ENCODE results near the gene GRK3.

Gene GRK3

GRCh38 chr22:25628494-25628893, 64.0 kb downstream of the GRK3 start:
- no peak for DNase-seq (ENCODE audit: low read depth)
- no peak overlapping the region for H3K4me3 ChIP-seq (ENCODE audit: low read depth, low read length)
- TF ChIP-seq CTCF (IDR thresholded peaks at IDR 0.05; ENCODE audit: low read depth, low read length): no peak
- TF ChIP-seq MAX (IDR thresholded peaks at IDR 0.05; ENCODE audit: low read depth, low read length): no peak
- TF ChIP-seq MYC (IDR thresholded peaks at IDR 0.05; ENCODE audit: low read depth, low read length): no peak
- no peak for TF ChIP-seq POLR2A (IDR thresholded peaks at IDR 0.05; ENCODE audit: extremely low read depth, insufficient read length)

GRCh38 chr22:25629613-25630012, 65.1 kb downstream of the GRK3 start:
- no peak for DNase-seq (ENCODE audit: low read depth)
- TF ChIP-seq CTCF (IDR thresholded peaks at IDR 0.05; ENCODE audit: low read depth, low read length) (no peak), MYC (IDR thresholded peaks at IDR 0.05; ENCODE audit: low read depth, low read length) (no peak), POLR2A (IDR thresholded peaks at IDR 0.05; ENCODE audit: extremely low read depth, insufficient read length) (no peak), MAX (IDR thresholded peaks at IDR 0.05; ENCODE audit: low read depth, low read length) (no peak)
- no peak overlapping the region for H3K4me3 ChIP-seq (ENCODE audit: low read depth, low read length)

GRCh38 chr22:25630447-25630846, 66.0 kb downstream of the GRK3 start:
- no peak for DNase-seq (ENCODE audit: low read depth)
- H3K4me3 ChIP-seq (ENCODE audit: low read depth, low read length): no peak overlapping the region
- TF ChIP-seq POLR2A (IDR thresholded peaks at IDR 0.05; ENCODE audit: extremely low read depth, insufficient read length): no peak
- TF ChIP-seq MAX (IDR thresholded peaks at IDR 0.05; ENCODE audit: low read depth, low read length): no peak
- no peak for TF ChIP-seq CTCF (IDR thresholded peaks at IDR 0.05; ENCODE audit: low read depth, low read length)
- TF ChIP-seq MYC (IDR thresholded peaks at IDR 0.05; ENCODE audit: low read depth, low read length): no peak

- TF ChIP-seq CTCF (IDR thresholded peaks at IDR 0.05; ENCODE audit: low read depth, low read length) (no peak), MAX (IDR thresholded peaks at IDR 0.05; ENCODE audit: low read depth, low read length) (no peak), POLR2A (IDR thresholded peaks at IDR 0.05; ENCODE audit: extremely low read depth, insufficient read length) (no peak), MYC (IDR thresholded peaks at IDR 0.05; ENCODE audit: low read depth, low read length) (no peak)
- H3K4me3 ChIP-seq (ENCODE audit: low read depth, low read length): no peak overlapping the region
- no peak for DNase-seq (ENCODE audit: low read depth)
Observed at GRCh38 chr22:25636323-25636722, 71.8 kb downstream of the GRK3 start.

GRCh38 chr22:25637032-25637431, 72.6 kb downstream of the GRK3 start:
- DNase-seq (ENCODE audit: low read depth): no peak
- no peak for TF ChIP-seq CTCF (IDR thresholded peaks at IDR 0.05; ENCODE audit: low read depth, low read length)
- TF ChIP-seq MAX (IDR thresholded peaks at IDR 0.05; ENCODE audit: low read depth, low read length): no peak
- TF ChIP-seq MYC (IDR thresholded peaks at IDR 0.05; ENCODE audit: low read depth, low read length): no peak
- no peak for TF ChIP-seq POLR2A (IDR thresholded peaks at IDR 0.05; ENCODE audit: extremely low read depth, insufficient read length)
- no peak overlapping the region for H3K4me3 ChIP-seq (ENCODE audit: low read depth, low read length)

- H3K4me3 ChIP-seq (ENCODE audit: low read depth, low read length): no peak overlapping the region
- TF ChIP-seq MAX (IDR thresholded peaks at IDR 0.05; ENCODE audit: low read depth, low read length): no peak
- TF ChIP-seq POLR2A (IDR thresholded peaks at IDR 0.05; ENCODE audit: extremely low read depth, insufficient read length): no peak
- TF ChIP-seq CTCF (IDR thresholded peaks at IDR 0.05; ENCODE audit: low read depth, low read length): no peak
- no peak for DNase-seq (ENCODE audit: low read depth)
Observed at GRCh38 chr22:25637672-25638071, 73.2 kb downstream of the GRK3 start.
